Activated CD8-positive, alpha-beta memory T cell treated with anti-CD3 and anti-CD28 coated beads for 24 hours (primary cell): ENCODE data around the gene IKZF5.

Source experiments
- DNase-seq: peaks from one replicate; pipeline ENCODE4 v3.0.0-alpha.2; 2020

IKZF5 gene

GRCh38 chr10:123014772-123015171, 6.2 kb upstream of the IKZF5 start:
- DNase-seq, result no peak

GRCh38 chr10:123013456-123014419, 5.1 kb upstream of the IKZF5 start:
- DNase-seq, result no peak

GRCh38 chr10:123011987-123012386, 3.4 kb upstream of the IKZF5 start:
- no peak for DNase-seq

GRCh38 chr10:123009105-123009820, 668 bp upstream of the IKZF5 start:
- peak; percentile 70 for DNase-seq

GRCh38 chr10:123007558-123008354, 839 bp downstream of the IKZF5 start:
- no peak for DNase-seq

GRCh38 chr10:123004298-123004697, 4.3 kb downstream of the IKZF5 start:
- DNase-seq, result no peak

- DNase-seq, result no peak
Measured at GRCh38 chr10:123001370-123001769, 7.2 kb downstream of the IKZF5 start.

- no peak for DNase-seq
Measured at GRCh38 chr10:123000155-123000554, 8.4 kb downstream of the IKZF5 start.

GRCh38 chr10:122999347-122999746, 9.2 kb downstream of the IKZF5 start:
- no peak for DNase-seq

GRCh38 chr10:122998934-122999333, 9.7 kb downstream of the IKZF5 start:
- DNase-seq, result no peak

GRCh38 chr10:122998360-122998917, 10.2 kb downstream of the IKZF5 start:
- no peak for DNase-seq

- DNase-seq, result no peak
Measured at GRCh38 chr10:122997864-122998263, 10.7 kb downstream of the IKZF5 start.

GRCh38 chr10:122995936-122996335, 12.7 kb downstream of the IKZF5 start:
- DNase-seq, result no peak

GRCh38 chr10:122993797-122994336, 14.7 kb downstream of the IKZF5 start:
- DNase-seq, result no peak

- no peak for DNase-seq
Measured at GRCh38 chr10:122992031-122992585, 16.5 kb downstream of the IKZF5 start.

GRCh38 chr10:122990278-122990677, 18.3 kb downstream of the IKZF5 start:
- no peak for DNase-seq

GRCh38 chr10:122988501-122988900, 20.1 kb downstream of the IKZF5 start:
- DNase-seq, result no peak

- no peak for DNase-seq
Measured at GRCh38 chr10:122986335-122986734, 22.3 kb downstream of the IKZF5 start.

GRCh38 chr10:122984708-122985107, 23.9 kb downstream of the IKZF5 start:
- no peak for DNase-seq

GRCh38 chr10:122983898-122984297, 24.7 kb downstream of the IKZF5 start:
- DNase-seq, result no peak

- no peak for DNase-seq
Measured at GRCh38 chr10:122981066-122981464, 27.5 kb downstream of the IKZF5 start.
